MCF 10A (cell line): ENCODE measurements around the gene NOC2L. TPM values are rescaled to one million over a fixed set of nuclear protein-coding genes. Genes with fewer than 3 reads are reported as not detected.

Experiments
- BruUV-seq: library from RNA; stranded (reverse); fragments of 400-500 nt; replicated peaks from 2 replicates; lab custom pipeline; 2021; lab: Mats Ljungman, UMichigan
- CTCF ChIA-PET: fragments of 300-600 bp; sonication (Branson Sonifier 250); formaldehyde crosslinking; extraction: SDS; loops from one replicate; lab custom pipeline; 2021; ENCODE audit warnings: antibody characterized with exemption, inconsistent platforms; lab: Yijun Ruan, JAX
- POLR2A ChIA-PET: fragments of 300-600, 350-650 bp; sonication (Branson Sonifier 250); formaldehyde crosslinking; extraction: SDS; loops from one replicate; lab custom pipeline; 2020; ENCODE audit warnings: antibody characterized with exemption, inconsistent platforms; lab: Yijun Ruan, JAX
- DNase-seq: peaks from one replicate; pipeline ENCODE4 v3.0.0-alpha.2; 2018; ENCODE audit not compliant: unreplicated experiment
- H3K27ac Mint-ChIP-seq: one replicate; pipeline ENCODE4 v1.8.0; 2022; ENCODE audit warnings: mild to moderate bottlenecking, low read depth, mixed read lengths; ENCODE audit not compliant: unreplicated experiment
- H3K27me3 Mint-ChIP-seq: one replicate; pipeline ENCODE4 v1.8.0; 2022; ENCODE audit warnings: mixed read lengths; ENCODE audit not compliant: insufficient read depth, unreplicated experiment
- H3K36me3 Mint-ChIP-seq: one replicate; pipeline ENCODE4 v1.8.0; 2022; ENCODE audit warnings: mild to moderate bottlenecking, moderate library complexity, mixed read lengths; ENCODE audit not compliant: insufficient read depth, unreplicated experiment
- H3K4me1 Mint-ChIP-seq: one replicate; pipeline ENCODE4 v1.8.0; 2022; ENCODE audit warnings: mixed read lengths; ENCODE audit not compliant: insufficient read depth, unreplicated experiment
- H3K4me3 Mint-ChIP-seq: one replicate; pipeline ENCODE4 v1.8.0; 2022; ENCODE audit warnings: mild to moderate bottlenecking, moderate library complexity, mixed read lengths; ENCODE audit not compliant: unreplicated experiment
- H3K9me3 Mint-ChIP-seq: one replicate; pipeline ENCODE4 v1.8.0; 2022; ENCODE audit warnings: mixed read lengths; ENCODE audit not compliant: unreplicated experiment
- intact Hi-C: fragments of 100-400 bp; cut with micrococcal nuclease; formaldehyde crosslinking; loops from 2 replicates; pipeline ENCODE4 v1.14.1; 2022
- total RNA-seq: library from RNA; stranded (reverse); gene quantifications from 2 replicates; pipeline ENCODE4 v1.2.3, GENCODE V29; 2022
- TF ChIP-seq, protein P1 (sequence below): fragments of 200-600 bp; IDR thresholded peaks from one replicate; pipeline ENCODE4 v1.8.0; 2022; ENCODE audit warnings: antibody characterized with exemption, mild to moderate bottlenecking; ENCODE audit not compliant: unreplicated experiment

The NOC2L gene
- total RNA-seq, 1 experiment from 2014 or later, result 136 TPM

DNA sequence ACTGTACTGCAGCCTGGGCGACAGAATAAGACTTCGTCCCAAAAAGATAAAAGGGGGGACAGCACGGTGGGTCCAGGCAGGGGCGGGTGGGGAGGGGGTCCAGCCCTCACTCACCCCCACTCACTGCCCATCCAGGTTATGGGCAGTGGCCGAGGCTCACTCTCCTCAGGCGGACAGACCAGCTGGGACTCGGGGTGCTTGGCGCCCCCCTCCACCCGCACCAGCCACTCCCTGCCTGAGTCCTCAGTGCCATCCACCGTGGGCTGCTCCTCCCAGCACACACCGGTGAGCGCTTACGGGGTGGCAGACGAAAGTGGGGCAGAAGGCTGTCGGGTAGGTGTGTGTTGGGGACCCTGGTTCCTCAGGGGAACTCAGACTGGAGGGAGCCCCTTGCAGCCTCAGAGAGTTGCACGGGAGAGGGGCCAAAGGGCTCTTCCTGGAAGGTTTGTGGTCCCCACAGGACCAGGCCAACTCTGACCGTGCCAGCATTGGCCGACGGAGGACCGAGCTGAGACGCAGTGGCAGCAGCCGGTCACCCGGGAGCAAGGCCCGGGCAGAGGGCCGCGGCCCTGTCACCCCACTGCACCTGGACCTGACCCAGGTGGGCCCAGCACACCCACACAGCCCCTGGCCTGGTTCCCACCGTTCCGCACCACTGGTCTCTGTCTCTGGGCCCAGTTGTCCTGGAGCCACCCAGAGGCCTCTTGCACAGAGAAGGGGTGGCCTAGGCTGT lies 13.8 kb upstream of the NOC2L start:
- H3K27me3 Mint-ChIP-seq, result no peaks in the 10 kb centered on the region
- TF ChIP-seq, protein P1, sequence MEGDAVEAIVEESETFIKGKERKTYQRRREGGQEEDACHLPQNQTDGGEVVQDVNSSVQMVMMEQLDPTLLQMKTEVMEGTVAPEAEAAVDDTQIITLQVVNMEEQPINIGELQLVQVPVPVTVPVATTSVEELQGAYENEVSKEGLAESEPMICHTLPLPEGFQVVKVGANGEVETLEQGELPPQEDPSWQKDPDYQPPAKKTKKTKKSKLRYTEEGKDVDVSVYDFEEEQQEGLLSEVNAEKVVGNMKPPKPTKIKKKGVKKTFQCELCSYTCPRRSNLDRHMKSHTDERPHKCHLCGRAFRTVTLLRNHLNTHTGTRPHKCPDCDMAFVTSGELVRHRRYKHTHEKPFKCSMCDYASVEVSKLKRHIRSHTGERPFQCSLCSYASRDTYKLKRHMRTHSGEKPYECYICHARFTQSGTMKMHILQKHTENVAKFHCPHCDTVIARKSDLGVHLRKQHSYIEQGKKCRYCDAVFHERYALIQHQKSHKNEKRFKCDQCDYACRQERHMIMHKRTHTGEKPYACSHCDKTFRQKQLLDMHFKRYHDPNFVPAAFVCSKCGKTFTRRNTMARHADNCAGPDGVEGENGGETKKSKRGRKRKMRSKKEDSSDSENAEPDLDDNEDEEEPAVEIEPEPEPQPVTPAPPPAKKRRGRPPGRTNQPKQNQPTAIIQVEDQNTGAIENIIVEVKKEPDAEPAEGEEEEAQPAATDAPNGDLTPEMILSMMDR, result no peak
- no peaks in the 10 kb centered on the region for H3K9me3 Mint-ChIP-seq
- no TSS peak for BruUV-seq
- H3K4me1 Mint-ChIP-seq, result peaks cover 10% of the 10 kb centered on the region
- H3K4me3 Mint-ChIP-seq, result no peak overlapping the region
- POLR2A ChIA-PET, result no interaction called here
- intact Hi-C loops, result no loop called here
- CTCF ChIA-PET, result no interaction called here
- H3K36me3 Mint-ChIP-seq, result no peaks in the 10 kb centered on the region
- no peak for DNase-seq
- no peak overlapping the region for H3K27ac Mint-ChIP-seq

DNA sequence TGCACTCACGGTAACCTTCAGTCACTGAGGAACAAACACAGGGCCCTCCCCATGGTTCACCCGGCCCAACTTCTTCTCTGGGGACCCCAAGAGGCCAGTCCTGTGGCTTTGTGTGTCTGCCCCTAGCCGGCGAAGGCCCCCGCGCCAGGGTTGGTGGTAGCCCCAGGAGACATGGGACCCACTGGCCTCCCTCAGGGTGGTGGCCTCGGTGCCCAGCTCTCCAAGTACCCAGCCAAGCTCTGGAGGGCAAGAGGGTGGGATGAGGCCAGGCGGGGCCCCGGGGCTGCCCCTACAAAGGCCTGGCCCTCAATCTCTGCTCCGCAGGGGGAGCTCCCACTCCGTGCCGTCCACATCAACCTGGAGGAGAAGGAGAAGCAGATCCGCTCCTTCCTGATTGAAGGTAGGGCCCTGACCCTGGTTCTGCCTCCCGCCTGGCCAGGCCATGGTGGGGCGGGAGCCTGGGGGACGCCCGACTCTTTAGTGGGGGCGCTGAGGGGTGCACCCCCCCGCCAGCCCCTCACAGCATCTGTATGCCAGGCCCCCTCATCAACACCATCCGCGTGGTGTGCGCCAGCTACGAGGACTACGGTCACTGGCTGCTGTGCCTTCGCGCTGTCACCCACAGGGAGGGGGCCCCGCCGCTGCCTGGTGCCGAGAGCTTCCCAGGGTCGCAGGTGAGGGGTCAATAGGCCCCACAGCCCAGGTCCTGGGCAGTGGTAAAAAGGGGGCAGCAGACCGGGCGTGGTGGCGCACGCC lies 12.9 kb upstream of the NOC2L start:
- ChIA-PET POLR2A (interaction anchor here (0.7 kb wide), 1 partner anchor 28 kb away, joined by 3 read pairs; no protein-coding TSS in a partner anchor), CTCF (interaction anchor here (0.6 to 1.2 kb wide), 3 partner anchors 11 to 34 kb away, joined by 3 to 4 read pairs (median 3); no protein-coding TSS in a partner anchor)
- BruUV-seq, result no TSS peak
- Mint-ChIP-seq H3K4me3 (no peak overlapping the region), H3K27ac (no peak overlapping the region), H3K9me3 (no peaks in the 10 kb centered on the region), H3K36me3 (no peaks in the 10 kb centered on the region), H3K27me3 (no peaks in the 10 kb centered on the region), H3K4me1 (peaks cover 10% of the 10 kb centered on the region)
- intact Hi-C loops, result no loop called here
- DNase-seq, result no peak
- TF ChIP-seq, protein P1, result no peak

DNA sequence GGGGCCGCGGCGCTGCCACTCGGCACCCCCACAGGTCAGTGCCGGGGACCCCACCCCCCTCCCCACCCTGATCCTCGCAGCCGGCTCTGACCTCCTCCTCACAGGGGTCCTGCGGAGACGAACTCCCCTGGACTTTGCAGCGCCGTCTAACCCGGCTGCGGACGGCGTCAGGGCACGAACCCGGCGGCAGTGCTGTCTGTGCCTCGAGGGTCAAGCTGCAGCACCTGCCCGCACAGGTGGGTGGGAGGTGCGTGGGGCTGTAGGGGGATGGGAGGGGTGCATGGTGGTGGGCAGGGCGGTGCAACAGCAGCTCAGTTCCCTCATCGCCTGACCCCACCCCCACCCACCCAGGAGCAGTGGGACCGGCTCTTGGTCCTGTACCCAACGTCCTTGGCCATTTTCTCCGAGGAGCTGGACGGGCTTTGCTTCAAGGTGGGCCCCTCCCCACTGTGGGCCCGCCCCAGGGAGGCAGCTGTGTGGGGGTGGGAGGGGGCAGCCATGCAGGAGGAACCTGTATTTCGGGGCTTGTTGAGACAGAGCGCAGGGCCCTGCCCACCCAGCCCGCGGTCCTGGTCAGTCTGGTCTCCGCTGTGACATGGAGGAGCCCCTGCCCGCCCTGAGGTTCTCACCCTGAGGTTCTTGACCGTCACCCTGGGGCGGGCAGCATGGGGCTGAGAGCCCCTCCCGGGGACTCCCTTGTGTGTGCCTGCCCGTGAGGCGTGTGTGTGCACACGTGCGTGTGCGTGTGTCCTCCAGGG lies 12.1 kb upstream of the NOC2L start:
- Mint-ChIP-seq H3K36me3 (no peaks in the 10 kb centered on the region), H3K4me3 (no peak overlapping the region), H3K27ac (no peak overlapping the region), H3K27me3 (no peaks in the 10 kb centered on the region), H3K4me1 (peaks cover 10% of the 10 kb centered on the region), H3K9me3 (no peaks in the 10 kb centered on the region)
- intact Hi-C loops, result no loop called here
- TF ChIP-seq, protein P1, result no peak
- no peak for DNase-seq
- ChIA-PET POLR2A (interaction anchor here (0.6 kb wide), 2 partner anchors 59 to 122 kb away, joined by 3 read pairs; no protein-coding TSS in a partner anchor), CTCF (interaction anchor here (0.6 to 1.2 kb wide), 3 partner anchors 12 to 92 kb away, joined by 3 to 4 read pairs (median 3); no protein-coding TSS in a partner anchor)
- no TSS peak for BruUV-seq
